Measurements from ENCODE around the gene RHO.

The RHO gene

DNA sequence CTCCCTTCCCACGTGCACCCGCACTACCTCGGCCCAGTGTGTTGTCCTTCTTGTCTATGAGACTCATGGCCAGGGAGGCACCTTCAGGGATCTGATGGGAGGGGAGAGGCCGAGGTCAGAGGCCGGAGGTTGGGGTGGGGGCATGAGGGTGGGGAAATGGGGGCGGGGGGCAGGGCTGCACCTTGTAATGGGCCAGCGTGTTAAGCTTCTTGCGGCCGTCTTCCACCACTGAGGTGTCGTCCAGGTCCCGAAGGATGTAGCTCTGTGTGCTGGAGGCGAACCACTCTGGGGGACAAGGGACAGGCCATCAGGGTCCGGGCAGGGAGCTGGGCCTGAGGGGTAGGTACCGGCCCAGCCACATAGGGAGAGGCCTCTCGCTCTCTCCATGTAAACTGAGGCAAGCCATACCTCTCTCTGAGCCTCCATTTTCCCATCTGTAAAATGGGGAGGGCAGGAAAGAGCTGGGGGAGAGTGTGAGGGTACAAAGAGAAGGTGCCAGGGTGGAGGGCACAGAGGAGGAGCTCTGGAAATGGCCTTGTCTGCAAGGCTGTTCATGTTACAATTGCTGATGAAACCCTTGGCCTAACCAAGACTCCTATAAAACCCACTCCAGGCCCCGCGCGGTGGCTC lies 33.3 kb downstream of the RHO start:
- DNase-seq = no peak

DNA sequence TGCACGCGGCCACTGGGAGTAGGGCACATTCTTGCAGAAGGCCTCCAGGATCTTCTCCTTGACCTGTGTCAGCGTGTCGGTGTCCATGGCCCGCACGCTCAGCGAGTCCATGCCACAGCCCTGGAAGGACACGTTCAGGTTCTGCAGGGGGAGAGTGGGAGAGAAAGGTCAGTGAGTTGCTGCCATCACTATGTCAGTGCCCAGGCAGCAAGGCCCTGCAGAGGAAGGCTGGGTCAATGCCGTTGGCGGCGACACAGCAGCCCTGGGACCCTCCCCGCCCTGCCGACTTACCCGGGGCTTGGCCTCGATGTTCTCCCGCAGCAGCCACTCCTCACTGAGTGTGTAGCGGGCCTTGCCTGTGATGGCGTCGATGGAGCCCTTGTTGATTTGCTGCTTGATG lies 34.4 kb downstream of the RHO start:
- no peak for DNase-seq

DNA sequence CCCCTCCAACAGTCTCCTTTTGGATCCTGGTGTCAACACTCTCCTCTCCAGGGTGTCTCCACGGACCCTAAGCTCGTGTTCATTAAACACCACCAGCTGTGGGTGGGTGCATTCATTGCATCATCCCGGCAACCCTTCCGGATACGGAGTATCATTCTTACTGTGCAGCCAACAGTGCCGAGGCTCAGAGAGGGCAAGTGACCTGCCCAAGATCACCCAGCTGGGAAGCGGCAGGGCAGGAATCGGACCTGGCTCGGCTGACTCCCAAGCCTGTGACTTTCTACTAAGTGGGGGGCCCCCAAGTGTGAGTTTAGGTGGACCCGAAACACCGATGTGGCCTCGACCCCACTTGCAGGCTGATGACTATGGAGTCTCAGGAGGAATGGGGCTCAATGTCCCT lies 34.9 kb downstream of the RHO start:
- no peak for DNase-seq

DNA sequence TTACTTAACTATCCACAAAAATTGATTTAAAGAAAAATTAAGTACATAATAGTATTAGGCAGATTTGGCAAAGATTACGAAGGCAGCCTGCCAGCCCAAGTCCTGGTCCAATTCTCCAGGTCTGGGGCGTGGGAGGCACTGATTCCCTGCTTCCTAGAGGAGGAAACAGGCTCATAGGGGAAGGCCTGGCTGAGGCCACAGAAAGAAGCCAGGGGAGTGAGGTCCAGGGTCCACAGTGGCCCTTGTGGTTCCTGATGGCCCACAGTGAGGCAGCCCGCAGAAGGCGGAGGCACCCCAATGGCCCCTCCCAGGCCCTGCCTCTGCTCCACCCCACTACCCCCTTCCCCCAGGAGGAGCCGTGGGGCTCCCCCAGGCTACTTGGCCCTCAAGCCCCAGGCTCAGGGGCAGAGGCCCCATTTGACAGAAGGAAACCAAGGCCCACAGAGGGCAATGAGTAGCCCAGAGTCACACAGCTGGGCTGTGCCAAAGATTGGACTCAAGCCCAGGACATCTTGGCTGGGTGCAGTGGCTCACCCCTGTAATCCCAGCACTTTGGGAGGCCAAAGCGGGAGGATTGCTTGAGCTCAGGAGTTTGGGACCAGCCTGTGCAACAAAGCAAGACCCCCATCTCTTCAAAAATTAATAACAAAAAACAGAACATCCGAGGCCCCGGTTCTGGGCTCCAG lies 35.6 kb downstream of the RHO start:
- DNase-seq = no peak

DNA sequence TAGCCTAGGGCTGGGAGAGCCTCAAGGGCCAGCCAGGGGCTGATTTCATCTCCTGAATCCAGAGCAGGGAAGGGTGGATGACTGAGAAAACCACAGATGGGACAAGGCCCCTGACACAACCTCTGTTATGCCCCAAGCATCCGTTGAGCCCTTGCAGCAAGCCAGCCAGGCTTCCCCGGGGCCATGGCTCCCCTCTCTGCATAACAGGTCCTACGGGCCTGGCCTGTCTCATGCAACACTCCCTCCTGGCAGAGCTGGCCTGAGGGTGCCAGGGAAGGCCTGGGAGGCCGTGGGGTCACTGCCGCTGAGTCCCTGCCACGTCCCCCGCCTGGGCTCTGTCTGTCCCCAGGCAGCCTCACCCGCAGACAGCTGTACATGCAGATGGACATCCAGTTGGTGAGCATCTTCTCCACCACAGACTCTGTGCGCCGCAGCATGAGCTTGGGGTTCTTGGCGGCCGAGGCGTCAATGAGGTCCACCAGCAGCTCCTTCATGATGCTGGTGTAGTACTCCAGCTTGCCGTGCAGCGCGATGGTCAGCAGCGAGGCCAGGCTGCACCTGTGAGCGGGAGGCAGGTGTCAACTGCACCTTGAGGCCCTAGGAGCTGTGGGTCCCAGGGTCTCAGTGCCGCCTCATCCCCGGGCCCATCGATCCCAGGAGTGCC lies 36.7 kb downstream of the RHO start:
- no peak for DNase-seq

DNA sequence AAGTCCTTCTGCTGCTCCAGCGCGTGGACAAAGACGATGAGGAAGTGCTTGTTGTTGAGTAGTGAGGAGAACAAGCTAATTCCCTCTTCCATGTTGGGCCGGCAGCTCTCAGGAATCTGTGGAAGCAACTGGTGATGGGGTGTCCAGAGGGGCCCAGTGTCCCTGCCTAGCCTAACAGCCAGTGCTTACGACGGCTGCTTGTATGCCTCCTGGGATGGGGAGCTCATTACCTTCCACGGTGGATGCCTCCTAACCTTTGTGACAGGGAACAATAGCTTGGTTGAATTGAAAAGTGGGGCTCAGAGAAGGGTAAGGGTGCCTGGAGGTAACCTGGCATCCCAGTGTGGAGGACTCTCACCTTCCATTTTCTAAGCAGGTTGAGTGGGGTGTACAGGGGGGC lies 37.5 kb downstream of the RHO start:
- DNase-seq = no peak

DNA sequence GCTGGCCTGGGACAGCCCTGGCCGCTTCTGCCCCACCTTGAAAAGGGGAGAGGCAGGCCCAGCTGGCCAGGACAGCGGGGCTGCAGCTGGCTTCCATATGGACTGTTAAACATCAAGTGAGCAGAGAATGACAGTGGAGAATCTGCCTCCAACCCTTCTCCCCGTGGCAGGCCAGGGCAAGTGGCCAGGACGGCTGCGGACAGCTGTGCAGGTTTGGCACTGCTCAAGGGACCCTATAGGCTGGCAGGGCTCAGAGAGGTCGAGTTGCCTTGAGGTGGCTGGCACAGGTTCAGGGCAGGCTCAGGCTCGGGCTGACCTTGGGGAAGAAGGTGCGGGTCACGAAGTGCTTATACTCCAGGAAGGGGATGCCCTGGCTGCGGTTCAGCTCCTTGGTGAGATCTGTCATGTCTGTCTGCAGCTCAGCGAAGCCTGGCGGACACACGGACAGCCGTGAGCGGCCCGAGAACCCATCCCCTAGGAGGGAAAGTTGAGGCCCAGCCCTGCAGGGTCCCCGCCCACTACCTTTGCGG lies 38.8 kb downstream of the RHO start:
- no peak for DNase-seq

DNA sequence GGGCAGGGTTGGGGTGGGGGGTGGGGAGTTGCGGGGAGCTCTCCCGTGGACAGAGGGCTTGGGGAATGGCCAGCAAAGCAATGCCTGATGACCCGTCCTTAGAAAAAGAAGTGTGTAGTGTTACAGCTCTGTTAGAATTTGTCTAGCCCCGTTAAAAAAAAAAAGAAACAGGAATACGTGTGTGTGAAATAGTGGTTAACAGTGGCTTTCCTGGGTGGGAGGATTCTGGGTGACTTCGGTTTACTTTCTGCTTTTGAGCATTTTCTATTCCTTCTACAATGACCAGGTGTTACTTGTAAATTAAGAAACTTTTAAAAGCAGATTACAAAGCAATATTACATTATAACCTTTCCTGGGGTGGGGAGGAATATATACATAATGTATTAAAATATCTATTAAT lies 39.5 kb downstream of the RHO start:
- no peak for DNase-seq

DNA sequence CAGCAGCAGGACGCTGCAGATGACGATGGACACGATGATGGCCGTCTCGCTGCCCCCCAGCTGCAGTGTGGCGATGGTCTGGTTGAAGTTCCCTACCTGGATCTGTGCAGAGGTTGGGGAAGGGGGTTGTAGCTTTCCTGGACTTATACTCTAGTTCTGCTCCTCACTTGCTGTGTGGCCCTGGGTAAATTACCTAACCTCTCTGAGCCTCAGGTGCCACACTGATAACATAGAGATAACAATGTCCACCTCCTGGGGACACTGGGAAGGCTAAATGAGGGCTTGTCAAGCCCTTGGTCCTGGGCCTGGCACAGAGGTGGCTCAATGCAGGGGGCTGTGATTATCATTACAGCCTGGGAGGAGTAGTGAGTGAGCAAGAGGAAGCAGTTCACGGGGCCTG lies 41.4 kb downstream of the RHO start:
- no peak for DNase-seq

DNA sequence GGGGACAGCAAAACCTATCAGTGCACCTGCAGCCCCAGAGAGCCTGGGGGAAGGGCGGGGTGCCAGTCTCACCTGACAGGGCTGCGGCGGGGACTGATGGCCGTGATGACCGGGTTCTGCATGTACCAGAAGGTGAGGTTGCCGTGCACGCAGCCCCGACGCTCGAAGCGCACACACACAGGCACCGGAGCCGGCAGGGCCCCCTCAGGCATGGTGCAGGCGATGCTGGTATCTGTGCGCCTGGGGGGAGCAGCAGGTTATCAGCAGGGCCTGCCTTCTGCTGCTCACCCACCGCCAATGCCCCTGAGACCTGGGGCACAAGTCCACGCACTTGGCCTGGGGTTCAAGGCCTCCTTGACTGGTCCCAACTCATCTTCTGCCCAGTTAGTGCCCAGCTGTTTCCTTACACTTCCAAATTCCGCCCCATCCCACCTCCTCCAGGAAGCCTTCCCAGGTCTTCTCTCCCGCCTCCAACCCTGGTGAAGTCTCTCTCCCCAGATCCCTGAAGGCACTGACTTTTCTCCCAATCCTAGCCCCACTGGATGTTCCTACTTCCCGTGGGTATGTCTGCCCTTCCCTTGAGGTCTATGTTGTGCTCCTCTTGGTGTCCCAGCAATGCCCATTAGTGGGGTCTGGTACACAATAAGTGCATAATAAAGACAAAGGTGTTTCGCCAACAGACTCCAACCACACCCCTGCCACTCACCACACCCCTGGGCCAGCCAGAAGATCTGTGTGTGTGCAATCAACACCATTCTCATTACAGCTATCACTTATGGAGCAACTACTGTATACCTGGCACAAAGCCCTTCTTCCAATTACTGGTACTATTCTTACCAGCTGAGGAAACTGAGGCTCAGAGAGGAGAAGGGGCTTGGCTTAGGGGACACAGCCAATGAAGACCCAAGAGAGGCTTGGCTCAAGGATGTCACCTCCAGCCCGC lies 43.4 kb downstream of the RHO start:
- no peak for DNase-seq

DNA sequence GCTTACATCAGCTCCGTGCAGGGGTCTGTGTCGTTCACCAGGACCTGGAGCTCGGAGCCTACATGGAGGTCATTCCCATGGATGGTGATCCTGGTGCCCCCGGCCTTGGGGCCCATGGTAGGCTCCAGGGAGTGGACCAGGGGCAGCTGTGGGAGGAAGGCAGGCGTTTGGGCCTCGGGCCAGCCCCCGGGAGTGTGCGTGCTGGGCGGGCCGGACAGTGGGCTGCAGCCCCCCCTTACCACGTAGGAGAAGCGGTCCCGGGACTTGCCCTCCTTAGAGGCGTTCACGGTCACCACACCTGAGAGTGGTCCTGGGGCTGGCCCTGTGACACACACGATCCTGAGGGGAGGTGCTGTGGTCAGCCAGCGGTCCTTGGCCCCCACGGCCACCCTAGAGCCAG lies 44.2 kb downstream of the RHO start:
- DNase-seq = no peak

DNA sequence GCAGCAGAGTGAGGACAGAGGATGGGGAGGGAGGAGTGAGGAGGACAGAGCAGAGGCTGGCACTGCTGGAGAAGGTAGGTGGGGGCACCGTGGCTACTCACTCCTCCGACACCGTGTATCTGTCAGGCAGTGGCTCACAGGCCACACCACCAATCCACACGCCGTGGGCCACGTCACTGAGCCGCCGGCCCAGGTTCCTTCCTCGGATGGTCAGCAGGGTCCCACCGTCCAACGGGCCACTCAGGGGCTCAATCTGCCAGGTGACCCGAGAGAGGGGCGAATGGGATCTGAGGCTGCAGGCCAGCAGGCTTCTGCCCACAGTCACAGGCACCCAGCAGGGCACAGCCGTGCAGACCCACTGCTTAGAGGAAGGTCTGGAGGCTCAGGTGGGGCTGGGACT lies 45.1 kb downstream of the RHO start:
- no peak for DNase-seq

DNA sequence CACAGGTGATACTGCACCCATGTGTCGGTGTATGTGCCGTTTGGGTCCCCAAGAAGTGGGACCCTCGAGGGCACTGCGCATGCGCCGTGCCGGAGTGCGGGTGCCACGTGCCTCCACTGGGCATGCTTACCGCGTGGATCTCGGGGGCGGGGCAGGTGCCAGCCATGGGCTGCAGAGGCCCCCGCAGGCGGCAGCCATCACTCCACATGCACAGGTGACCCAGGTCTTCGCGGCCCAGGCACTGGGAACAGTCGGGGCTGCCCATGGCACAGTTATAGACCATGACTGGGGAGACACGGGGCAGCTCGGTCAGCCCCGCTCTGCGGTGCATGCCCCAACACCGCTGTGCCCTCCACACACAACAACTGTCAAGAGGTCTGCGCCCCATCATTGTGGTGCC lies 45.8 kb downstream of the RHO start:
- no peak for DNase-seq

DNA sequence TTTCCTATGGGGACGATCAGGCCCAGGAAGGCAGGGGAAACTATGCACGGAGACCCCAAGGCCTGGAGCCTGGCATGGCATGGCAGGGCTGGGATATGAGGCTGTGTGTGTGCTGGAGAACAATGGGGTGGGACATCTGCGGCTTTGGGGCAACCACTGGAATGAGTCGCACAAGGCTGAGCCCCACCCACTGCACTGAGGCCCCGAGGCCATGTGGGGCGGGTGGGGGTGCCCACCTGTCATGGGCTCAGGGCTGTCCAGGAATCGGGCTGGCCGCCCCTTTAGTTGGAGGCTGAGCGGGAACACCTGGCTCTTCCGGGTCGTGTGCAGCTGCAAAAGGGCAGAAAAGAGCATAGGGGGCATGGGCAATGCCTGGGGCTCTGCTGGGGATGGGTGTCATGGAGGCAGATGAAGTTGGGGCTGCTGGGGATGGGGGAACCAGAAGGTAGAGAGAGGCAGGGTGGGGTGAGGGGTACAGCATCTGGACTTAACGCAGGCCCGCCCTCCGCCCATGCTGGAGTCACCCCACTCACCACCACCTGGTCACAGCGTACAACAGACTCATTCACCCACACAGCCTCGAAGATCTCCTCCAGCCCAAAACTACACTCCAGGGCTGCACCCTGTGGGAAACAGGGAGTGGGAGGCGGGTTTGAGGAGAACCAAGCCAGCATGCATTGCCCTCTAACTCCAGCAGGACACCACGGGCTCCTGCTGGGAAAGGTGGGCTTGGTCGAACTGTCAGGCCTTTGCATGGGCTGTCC lies 47.0 kb downstream of the RHO start:
- no peak for DNase-seq

DNA sequence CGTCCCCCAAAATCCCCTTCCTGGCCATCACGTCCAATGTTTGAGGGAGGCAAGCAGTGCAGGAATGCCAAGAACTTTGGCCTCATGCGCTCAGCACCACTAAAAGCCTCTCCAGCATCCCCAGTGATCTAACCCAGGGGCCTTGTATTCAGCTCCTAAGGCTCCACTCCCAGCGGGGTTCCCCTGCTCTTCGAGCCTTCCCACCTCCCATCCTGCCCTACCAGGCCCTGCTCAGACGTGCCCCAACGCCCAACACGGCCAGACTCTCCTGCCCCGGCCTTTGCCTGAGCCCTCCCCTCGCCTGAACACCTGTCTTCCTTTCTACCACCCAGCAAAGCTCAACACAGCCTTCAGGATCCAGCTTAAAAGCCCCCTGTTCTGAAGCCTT lies 47.6 kb downstream of the RHO start:
- no peak for DNase-seq

DNA sequence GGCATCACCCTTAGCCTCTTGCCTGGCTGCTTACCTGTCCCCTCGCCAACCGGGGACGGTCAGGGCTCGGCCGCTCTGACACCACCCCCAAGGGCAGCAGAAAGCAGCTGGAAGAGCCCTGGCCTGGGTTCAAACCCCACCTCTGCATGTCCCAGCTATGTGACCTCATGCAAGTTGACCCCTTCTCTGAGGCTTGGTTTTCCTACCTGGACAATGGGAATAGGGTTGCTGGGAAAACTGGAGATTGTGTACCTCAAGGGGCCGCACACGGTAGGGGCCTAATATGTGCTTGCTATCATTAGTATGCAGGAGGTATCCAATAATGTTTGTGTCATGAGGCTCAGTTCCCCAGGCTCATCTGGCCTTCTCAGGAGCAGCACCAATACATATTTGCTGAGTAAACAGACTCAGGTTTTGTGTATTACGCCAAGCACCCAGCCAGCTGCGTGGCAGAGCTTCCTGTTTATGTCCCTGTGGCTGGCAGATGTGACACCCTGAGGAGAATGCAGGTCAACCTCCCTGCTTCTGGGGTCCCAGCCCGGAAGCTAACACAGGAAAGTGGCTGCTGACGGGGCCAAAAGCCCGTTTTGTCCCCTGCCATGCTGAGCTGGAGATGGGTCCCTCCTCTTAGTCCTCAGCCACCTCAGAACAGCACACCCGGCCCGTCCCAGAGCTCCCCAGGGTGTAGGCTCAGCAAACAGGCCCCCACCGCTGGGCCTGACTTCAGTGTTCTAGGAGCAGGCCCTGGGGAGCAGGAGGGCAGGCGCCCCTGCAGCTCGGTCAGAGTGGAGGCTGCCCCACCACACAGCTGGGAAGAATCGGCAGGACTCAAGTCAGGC lies 48.3 kb downstream of the RHO start:
- no peak for DNase-seq

DNA sequence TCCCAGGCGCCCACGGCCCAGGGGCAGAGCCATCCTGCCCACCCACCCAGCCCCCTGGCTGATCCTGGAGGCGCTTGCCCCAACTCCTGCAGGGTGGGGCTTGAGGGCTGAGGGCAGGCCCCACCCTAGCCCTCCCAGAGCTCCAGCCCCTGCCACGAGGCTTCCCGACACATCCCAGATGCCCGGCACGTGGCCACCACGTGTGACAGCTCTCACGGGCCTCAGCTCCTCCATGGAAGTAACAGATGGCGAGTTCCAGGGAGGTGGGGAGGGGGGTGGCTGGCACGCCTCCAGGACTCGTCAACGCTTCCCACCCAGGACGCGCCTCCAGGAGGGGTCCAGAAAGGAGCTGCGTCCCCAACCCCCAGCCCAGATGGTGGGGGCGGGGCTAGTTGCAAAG lies 48.9 kb downstream of the RHO start:
- no peak for DNase-seq

DNA sequence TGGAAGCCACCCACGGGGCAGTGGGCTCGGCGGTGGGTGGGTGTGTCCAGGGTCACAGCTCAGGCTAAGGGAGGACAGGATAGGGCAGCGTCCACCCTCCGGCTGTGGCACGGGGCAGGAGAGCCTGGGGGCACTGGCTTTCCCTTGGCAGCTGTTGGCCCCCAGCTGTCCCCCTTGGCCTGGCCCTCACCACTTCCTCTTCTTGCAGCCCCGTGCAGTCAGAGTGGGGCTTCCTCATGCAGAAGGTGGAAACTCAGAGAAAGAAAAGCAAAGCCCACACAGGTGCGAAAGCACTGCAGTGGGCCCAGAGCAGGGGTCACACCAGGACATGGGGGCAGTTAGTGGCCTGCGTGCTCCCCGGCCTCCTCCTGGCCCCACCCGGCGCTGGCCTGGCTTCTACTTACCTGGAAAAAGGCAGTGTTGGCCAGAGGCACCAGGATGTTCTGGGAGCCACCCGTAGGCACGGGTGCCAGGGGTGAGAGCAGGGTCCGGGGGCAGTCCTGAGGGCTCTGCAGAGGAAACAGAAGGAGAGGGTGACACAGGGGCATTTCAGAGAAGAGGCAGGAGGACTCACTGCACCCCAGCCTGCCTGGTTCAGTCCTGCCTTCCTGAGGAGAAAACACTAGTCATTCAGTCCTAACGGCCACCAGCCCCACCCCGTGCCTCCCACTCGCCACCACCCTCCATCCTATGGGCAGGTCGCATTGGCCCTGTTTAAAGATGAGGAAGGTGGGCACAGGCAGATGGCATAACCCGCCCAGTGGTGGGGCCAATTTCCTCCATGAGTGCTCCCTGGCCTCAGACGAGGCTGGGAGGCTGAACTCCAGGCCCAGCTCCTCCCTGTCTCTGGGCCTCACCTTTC lies 49.7 kb downstream of the RHO start:
- peak in 1 of 2 donors; percentile 22 for DNase-seq

DNA sequence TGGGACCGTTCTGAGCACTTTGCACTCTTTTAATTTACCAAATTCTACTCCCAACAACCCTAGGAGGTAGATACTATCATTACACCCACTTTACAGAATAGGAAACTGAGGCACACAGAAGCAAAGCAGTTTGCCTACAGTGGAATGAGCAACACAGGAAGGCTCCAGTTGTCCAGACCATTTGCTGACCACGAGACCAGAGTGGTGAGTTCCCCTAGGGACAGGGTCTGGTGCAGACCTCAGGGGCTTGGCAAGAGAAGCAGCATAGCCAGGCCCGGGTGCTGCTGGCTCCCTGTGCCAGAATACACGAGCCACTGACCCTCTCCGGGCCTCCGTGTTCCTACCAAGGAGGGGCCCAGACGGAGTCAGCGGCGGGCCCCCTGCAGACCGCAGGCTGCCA lies 51.6 kb downstream of the RHO start:
- DNase-seq = no peak

DNA sequence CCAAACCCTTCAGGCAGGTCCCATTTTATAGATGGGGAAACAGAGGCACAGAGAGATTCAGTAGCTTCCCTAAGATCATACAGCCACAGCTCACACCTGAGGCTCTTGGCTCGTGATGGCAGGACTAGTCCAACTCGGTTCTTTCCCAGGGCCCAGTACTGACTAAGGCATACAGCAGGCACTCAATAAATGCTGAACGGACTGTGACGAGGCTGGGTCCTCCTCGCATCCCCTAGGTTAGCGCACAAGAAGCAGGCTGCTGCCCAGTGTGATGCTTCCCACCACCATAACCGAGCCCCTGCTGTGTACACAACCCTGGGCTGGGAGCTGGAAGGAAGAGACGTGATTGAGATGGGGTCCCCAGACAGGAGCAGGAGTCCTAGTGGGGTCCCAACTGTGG lies 53.2 kb downstream of the RHO start:
- no peak for DNase-seq

All from hippocampal formation (tissue), 2 donors.